ENCODE results near the gene INTS6. TPM values are rescaled to one million over a fixed set of nuclear protein-coding genes. Genes with fewer than 3 reads are reported as not detected.

The INTS6 gene
- total and polyA plus RNA-seq, 4 donors, result 9.8 to 51.6 (median 25.2) TPM

DNA sequence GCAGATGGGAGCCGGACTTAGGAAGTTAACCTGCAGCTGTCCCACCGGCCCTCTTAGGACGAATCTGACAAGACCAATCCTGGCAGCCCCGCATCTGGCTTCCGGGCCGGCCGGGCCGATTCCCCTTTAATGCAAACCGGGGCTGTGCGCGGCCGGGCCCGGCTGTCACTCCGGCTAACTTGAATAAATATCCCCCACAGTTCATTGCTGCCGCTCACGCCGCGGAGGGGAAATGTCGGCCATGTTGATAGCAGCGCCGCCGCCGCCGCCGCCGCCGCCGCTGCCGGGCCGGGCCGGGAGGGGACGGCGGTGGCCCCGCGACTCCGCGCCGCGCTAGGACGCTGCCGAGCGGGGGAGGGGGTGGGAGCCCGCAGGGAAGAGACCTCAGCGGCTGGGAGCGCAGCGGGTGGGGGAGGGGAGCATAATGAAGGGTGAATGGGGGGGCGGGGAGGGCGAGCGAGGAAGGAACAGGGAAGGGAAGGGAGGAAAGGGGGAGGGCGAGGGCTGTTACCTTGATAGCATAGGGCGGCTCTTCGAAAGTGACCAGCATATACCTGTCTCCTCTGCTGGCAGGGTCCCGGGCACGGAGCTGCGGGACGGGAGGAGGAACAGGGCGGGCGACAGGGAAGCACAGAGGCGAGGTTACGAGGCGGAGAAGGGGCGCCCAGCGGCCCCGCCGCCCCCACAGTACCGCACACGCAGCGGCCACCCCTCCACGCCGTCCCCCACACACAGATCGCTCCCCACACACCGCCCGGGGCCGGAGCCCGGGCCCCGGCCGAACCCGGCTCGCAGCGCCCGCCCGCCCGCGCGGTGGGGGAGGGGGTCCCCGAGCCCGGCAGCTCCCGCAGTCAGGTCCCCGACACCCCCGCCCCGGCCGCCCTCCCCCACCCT, 1.1 kb downstream of the INTS6 start:
- peak overlapping the region; percentile 88 to 100 for H3K27ac ChIP-seq (ENCODE audit: low read depth in 1 of 2, low read length in 2 of 2)
- peaks cover 0 to 3% of the 10 kb centered on the region in 2 donors for H3K4me1 ChIP-seq (ENCODE audit: control insufficient read depth in 1 of 2, insufficient read depth in 2 of 2, low read length in 2 of 2)
- WGBS, 2 donors, result 1% methylated on average over 56 to 92 of the region's 92 CpGs
- ATAC-seq (ENCODE audit: low FRiP score), result peak; percentile 46
- H3K27me3 ChIP-seq (ENCODE audit: control insufficient read depth in 1 of 2, insufficient read depth in 2 of 2, low read length in 1 of 2), result peaks cover 0 to 2% of the 10 kb centered on the region in 2 donors
- peak overlapping the region; percentile 79 to 100 for H3K4me3 ChIP-seq (ENCODE audit: low read length in 2 of 2)
- H3K9me3 ChIP-seq (ENCODE audit: control insufficient read depth, low read length), result no peaks in the 10 kb centered on the region
- intact Hi-C loops (cut with DNase I), result loop anchor here (2.0 to 5.0 kb wide), 3 partner anchors 275 to 351 kb away; partner anchors contain the start of gene DHRS12 (in 1 of the 2)
- DNase-seq, result peak; percentile 93
- no peaks in the 10 kb centered on the region for H3K36me3 ChIP-seq (ENCODE audit: control insufficient read depth in 1 of 2, insufficient read depth in 2 of 2, low read length in 1 of 2)

DNA sequence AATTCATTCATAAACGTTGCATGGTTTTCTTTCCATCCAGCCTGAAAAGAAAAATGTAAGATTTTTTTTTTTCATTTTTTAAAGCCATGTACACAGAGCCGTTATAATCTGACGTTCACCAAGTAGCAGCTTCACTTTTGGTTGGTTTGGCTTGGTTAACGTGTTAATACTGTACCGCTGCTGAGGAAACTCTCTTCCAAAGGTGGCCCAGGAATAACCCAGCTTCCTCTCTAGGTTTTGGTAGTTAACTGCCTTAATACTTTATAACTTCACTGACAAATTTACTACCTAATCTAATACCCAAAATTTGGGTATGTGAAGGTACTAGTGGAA, 1.7 kb downstream of the INTS6 start:
- Histone ChIP-seq H3K4me1 (ENCODE audit: control insufficient read depth in 1 of 2, insufficient read depth in 2 of 2, low read length in 2 of 2) (peaks cover 0 to 3% of the 10 kb centered on the region in 2 donors), H3K27me3 (ENCODE audit: control insufficient read depth in 1 of 2, insufficient read depth in 2 of 2, low read length in 1 of 2) (peaks cover 0 to 2% of the 10 kb centered on the region in 2 donors), H3K27ac (ENCODE audit: low read depth in 1 of 2, low read length in 2 of 2) (peak overlapping the region; percentile 25 to 88), H3K36me3 (ENCODE audit: control insufficient read depth in 1 of 2, insufficient read depth in 2 of 2, low read length in 1 of 2) (no peaks in the 10 kb centered on the region), H3K4me3 (ENCODE audit: low read length in 2 of 2) (peak overlapping the region; percentile 79 to 100), H3K9me3 (ENCODE audit: control insufficient read depth, low read length) (no peaks in the 10 kb centered on the region)
- intact Hi-C loops (cut with DNase I), result loop anchor here (5.0 kb wide), 2 partner anchors 281 to 351 kb away; partner anchors contain the start of gene DHRS12 (in 1 of the 2)
- 0 to 1% methylated on average over 5 of the region's 5 CpGs for WGBS, 2 donors
- ATAC-seq (ENCODE audit: low FRiP score), result no peak
- DNase-seq, result no peak

DNA sequence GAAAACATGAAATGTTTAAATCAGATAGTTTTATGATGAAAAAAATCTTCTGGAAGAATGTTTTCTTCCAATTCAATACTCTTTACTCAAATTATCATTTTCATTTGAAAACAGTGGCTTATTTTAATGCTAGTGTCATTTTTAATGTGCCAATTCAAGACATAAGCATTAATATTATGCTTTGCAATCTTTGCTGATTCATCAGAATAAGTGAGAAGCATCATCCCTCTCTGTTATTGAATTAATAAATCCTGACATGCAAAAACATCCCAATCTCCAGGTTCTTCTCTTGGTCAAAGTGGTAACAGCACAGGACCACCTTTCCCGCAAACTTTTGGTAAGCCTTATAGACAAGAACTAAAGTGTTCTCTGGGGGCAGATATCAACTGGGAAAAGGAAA, 3.8 kb downstream of the INTS6 start:
- no peak overlapping the region for H3K27ac ChIP-seq (ENCODE audit: low read depth in 1 of 2, low read length in 2 of 2)
- no peak overlapping the region for H3K4me3 ChIP-seq (ENCODE audit: low read length in 2 of 2)
- no peak for DNase-seq
- H3K27me3 ChIP-seq (ENCODE audit: control insufficient read depth in 1 of 2, insufficient read depth in 2 of 2, low read length in 1 of 2), result peaks cover 0 to 2% of the 10 kb centered on the region in 2 donors
- ATAC-seq (ENCODE audit: low FRiP score), result no peak
- peaks cover 0 to 3% of the 10 kb centered on the region in 2 donors for H3K4me1 ChIP-seq (ENCODE audit: control insufficient read depth in 1 of 2, insufficient read depth in 2 of 2, low read length in 2 of 2)
- intact Hi-C loops (cut with DNase I), result loop anchor here in 1 of 2 donors (10.0 kb wide), 1 partner anchor 356 kb away; the partner anchor contains the start of gene DHRS12
- WGBS, 2 donors, result 99 to 100% methylated on average over 1 of the region's 1 CpG
- H3K36me3 ChIP-seq (ENCODE audit: control insufficient read depth in 1 of 2, insufficient read depth in 2 of 2, low read length in 1 of 2), result no peaks in the 10 kb centered on the region
- H3K9me3 ChIP-seq (ENCODE audit: control insufficient read depth, low read length), result no peaks in the 10 kb centered on the region

DNA sequence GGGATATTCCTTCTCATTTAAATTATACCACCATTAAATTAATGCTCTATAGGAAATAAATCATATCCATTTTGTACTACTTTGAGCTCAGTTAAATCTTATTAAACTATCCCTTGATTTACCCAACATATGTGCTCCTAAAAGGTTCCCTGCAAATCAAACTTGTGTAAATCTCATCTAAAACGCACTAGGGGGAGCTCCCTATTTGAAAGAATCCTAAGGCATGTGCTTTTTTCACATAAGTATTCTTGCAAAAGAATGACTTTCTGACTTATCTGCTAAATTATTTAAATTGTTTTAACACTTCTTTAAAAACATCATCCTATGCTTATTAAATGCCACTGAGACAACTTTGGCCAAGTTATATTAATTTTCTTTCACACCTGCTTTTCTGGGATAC, 7.9 kb downstream of the INTS6 start:
- no peaks in the 10 kb centered on the region for H3K9me3 ChIP-seq (ENCODE audit: control insufficient read depth, low read length)
- WGBS, 2 donors, result 32 to 35% methylated on average over 1 of the region's 1 CpG
- H3K4me3 ChIP-seq (ENCODE audit: low read length in 2 of 2), result no peak overlapping the region
- no peak for DNase-seq
- ATAC-seq (ENCODE audit: low FRiP score), result no peak
- peaks cover 0 to 3% of the 10 kb centered on the region in 2 donors for H3K4me1 ChIP-seq (ENCODE audit: control insufficient read depth in 1 of 2, insufficient read depth in 2 of 2, low read length in 2 of 2)
- H3K36me3 ChIP-seq (ENCODE audit: control insufficient read depth in 1 of 2, insufficient read depth in 2 of 2, low read length in 1 of 2), result no peaks in the 10 kb centered on the region
- no peak overlapping the region for H3K27ac ChIP-seq (ENCODE audit: low read depth in 1 of 2, low read length in 2 of 2)
- intact Hi-C loops (cut with DNase I), result loop anchor here in 1 of 2 donors (10.0 kb wide), 1 partner anchor 360 kb away; the partner anchor contains the start of gene DHRS12
- no peaks in the 10 kb centered on the region for H3K27me3 ChIP-seq (ENCODE audit: control insufficient read depth in 1 of 2, insufficient read depth in 2 of 2, low read length in 1 of 2)

DNA sequence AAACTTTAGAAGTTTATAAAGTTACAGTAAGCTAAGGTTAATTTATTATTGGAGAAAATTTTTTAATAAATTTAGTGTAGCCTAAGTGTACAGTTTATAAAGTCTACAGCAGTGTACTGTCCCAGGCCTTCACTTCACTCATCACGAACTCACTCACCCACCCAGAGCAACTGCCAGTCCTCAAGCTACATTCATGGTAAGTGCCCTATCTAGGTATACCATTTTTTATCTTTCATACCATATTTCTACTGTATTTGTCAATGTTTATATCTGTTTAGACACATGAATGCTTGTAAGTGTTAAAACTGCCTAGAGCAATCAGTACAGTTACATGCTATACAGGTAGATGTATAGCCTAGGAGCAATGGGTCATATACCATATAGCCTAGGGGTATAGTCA, 12.5 kb downstream of the INTS6 start:
- Histone ChIP-seq H3K4me1 (ENCODE audit: control insufficient read depth in 1 of 2, insufficient read depth in 2 of 2, low read length in 2 of 2) (no peaks in the 10 kb centered on the region), H3K36me3 (ENCODE audit: control insufficient read depth in 1 of 2, insufficient read depth in 2 of 2, low read length in 1 of 2) (no peaks in the 10 kb centered on the region), H3K4me3 (ENCODE audit: low read length in 2 of 2) (no peak overlapping the region), H3K27ac (ENCODE audit: low read depth in 1 of 2, low read length in 2 of 2) (no peak overlapping the region), H3K27me3 (ENCODE audit: control insufficient read depth in 1 of 2, insufficient read depth in 2 of 2, low read length in 1 of 2) (no peaks in the 10 kb centered on the region), H3K9me3 (ENCODE audit: control insufficient read depth, low read length) (no peaks in the 10 kb centered on the region)
- 93 to 96% methylated on average over 1 of the region's 1 CpG for WGBS, 2 donors
- DNase-seq, result no peak
- intact Hi-C loops (cut with DNase I), result loop anchor here in 1 of 2 donors (10.0 kb wide), 1 partner anchor 364 kb away; the partner anchor contains the start of gene DHRS12
- no peak for ATAC-seq (ENCODE audit: low FRiP score)

DNA sequence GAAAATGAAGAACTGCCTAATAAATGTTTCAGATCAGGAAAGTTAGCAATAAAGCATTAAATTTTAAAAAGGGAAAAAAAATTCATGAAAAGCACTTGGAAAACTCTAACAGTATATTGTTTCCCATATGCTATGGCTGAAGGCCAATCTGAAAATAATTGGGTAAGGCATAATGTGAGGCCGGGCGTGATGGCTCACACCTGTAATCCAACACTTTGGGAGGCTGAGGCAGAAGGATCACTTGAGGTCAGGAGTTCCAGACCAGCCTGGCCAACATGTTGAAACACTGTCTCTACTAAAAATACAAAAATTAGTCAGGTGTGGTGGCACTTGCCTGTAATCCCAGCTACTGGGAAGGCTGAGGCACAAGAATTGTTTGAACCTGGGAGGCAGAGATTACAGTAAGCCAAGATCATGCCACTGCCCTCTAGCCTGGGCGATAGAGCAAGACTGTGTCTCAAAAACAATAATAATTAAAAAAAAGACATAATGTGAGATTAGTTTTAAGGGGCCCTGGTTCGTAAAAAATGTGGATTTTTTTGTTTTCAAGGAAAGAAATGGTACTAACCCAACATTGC, 15.2 kb downstream of the INTS6 start:
- Histone ChIP-seq H3K27ac (ENCODE audit: low read depth in 1 of 2, low read length in 2 of 2) (no peak overlapping the region), H3K4me1 (ENCODE audit: control insufficient read depth in 1 of 2, insufficient read depth in 2 of 2, low read length in 2 of 2) (no peaks in the 10 kb centered on the region), H3K9me3 (ENCODE audit: control insufficient read depth, low read length) (no peaks in the 10 kb centered on the region), H3K36me3 (ENCODE audit: control insufficient read depth in 1 of 2, insufficient read depth in 2 of 2, low read length in 1 of 2) (no peaks in the 10 kb centered on the region), H3K4me3 (ENCODE audit: low read length in 2 of 2) (no peak overlapping the region), H3K27me3 (ENCODE audit: control insufficient read depth in 1 of 2, insufficient read depth in 2 of 2, low read length in 1 of 2) (no peaks in the 10 kb centered on the region)
- WGBS, 2 donors, result 59 to 68% methylated on average over 4 of the region's 4 CpGs
- ATAC-seq (ENCODE audit: low FRiP score), result no peak
- intact Hi-C loops (cut with DNase I), result loop anchor here in 1 of 2 donors (5.0 kb wide), 1 partner anchor 295 kb away; no protein-coding TSS in a partner anchor
- no peak for DNase-seq

DNA sequence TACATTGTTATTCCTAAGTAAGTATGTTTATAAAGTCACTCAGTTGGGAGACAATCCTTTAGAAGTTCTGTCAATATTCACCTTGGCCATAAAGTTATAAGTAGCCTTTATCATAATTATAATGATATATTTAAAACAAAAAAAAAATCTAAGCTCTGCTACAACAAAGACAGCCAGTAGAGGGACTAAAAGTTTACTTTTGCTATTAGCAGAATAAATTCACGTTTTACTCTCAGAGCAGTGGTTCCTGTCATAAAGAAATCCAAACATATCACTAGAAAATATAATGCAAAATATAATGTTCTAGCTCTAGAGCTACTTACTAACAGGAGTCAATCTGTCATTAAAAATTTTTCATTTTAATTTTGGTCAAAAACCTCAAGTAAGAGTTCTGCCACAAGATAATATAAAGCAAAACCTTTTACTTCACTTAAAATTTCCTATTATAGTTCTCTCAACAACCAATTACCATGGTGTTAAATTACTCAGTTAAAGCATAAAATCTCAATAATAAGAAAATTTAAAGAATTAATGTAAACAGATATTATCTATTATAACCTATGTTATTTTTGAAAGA, 17.7 kb downstream of the INTS6 start:
- Histone ChIP-seq H3K27me3 (ENCODE audit: control insufficient read depth in 1 of 2, insufficient read depth in 2 of 2, low read length in 1 of 2) (no peaks in the 10 kb centered on the region), H3K4me1 (ENCODE audit: control insufficient read depth in 1 of 2, insufficient read depth in 2 of 2, low read length in 2 of 2) (no peaks in the 10 kb centered on the region), H3K4me3 (ENCODE audit: low read length in 2 of 2) (no peak overlapping the region), H3K9me3 (ENCODE audit: control insufficient read depth, low read length) (no peaks in the 10 kb centered on the region), H3K27ac (ENCODE audit: low read depth in 1 of 2, low read length in 2 of 2) (no peak overlapping the region), H3K36me3 (ENCODE audit: control insufficient read depth in 1 of 2, insufficient read depth in 2 of 2, low read length in 1 of 2) (no peaks in the 10 kb centered on the region)
- WGBS, 2 donors, result 1 to 2% methylated on average over 1 of the region's 1 CpG
- ATAC-seq (ENCODE audit: low FRiP score) (no peak), DNase-seq (no peak)
- intact Hi-C loops (cut with DNase I), result loop anchor here in 1 of 2 donors (5.0 kb wide), 1 partner anchor 297 kb away; no protein-coding TSS in a partner anchor

DNA sequence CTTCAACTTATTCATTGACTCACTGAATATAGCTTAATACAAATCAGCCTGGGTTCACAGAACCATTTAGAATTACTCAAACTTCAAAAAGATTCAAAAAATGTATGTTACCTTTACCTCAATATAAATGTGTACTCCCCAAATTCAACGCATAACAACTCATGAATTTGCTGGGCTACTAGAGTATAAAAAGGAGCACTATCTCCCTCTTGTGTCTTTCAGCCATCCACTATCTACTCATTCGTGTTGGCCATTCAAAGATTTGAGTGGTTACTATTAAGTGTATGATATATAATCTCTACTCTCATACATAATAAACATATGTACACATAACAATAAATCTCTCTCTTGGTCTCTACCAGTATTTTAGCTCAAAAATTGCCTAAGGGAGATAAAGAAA, 20.3 kb downstream of the INTS6 start:
- WGBS, 2 donors, result 64 to 69% methylated on average over 2 of the region's 2 CpGs
- ATAC-seq (ENCODE audit: low FRiP score), result no peak
- intact Hi-C loops (cut with DNase I), result no loop called here
- Histone ChIP-seq H3K27me3 (ENCODE audit: control insufficient read depth in 1 of 2, insufficient read depth in 2 of 2, low read length in 1 of 2) (no peaks in the 10 kb centered on the region), H3K4me3 (ENCODE audit: low read length in 2 of 2) (no peak overlapping the region), H3K4me1 (ENCODE audit: control insufficient read depth in 1 of 2, insufficient read depth in 2 of 2, low read length in 2 of 2) (no peaks in the 10 kb centered on the region), H3K27ac (ENCODE audit: low read depth in 1 of 2, low read length in 2 of 2) (no peak overlapping the region), H3K36me3 (ENCODE audit: control insufficient read depth in 1 of 2, insufficient read depth in 2 of 2, low read length in 1 of 2) (no peaks in the 10 kb centered on the region), H3K9me3 (ENCODE audit: control insufficient read depth, low read length) (no peaks in the 10 kb centered on the region)
- DNase-seq, result no peak

Measured in aorta (tissue), 5 donors.